Activated gamma-delta T cell treated with Interleukin-2 at 50 U/mL for 16 hours (primary cell): ENCODE results near the gene PPP1R3F.
A peak's percentile ranks its signal among the peaks of the same experiment; 100 is the strongest.
"Not testable (repeated sequence)": the region's sequence is repeated elsewhere in the genome, so short reads cannot be mapped to it uniquely, and the experiment has no call there.

Experiments
- DNase-seq: peaks from one replicate; pipeline ENCODE4 v3.0.0-alpha.2; 2020

Gene PPP1R3F

DNA sequence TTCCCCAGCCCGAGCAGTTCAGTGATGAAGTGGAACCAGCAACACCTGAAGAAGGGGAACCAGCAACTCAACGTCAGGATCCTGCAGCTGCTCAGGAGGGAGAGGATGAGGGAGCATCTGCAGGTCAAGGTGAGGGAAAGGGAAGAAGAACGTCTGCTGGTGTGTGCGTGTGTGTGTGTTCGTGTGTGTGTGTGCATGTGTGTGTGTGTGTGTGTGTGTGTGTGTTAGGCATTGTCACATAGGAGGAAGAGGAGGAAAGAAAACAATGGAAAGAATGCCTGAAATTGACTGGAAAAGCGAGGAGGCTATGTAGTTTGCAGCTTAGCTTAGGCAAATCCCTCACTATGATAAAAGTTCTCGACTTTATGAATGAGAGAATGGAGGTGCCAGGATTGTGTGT, 54.1 kb downstream of the PPP1R3F start:
- DNase-seq: not testable (repeated sequence)

DNA sequence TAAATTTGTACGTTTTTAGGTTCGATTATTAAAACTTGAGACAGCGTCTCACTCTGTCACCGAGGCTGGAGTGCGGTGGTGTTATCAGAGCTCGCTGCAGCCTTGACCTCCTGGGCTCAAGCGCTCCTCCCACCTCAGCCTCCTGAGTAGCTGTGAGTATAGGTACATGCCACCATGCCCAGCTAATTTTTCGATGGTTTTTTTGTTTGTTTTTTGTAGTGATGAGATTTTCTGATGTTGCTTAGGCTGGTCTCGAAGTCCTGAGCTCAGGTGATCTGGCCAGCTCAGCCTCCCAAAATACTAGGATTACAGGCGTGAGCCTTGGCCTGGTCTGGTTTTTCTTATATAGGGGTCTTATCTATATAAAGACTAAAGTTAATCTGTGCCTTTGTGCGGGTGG, 60.8 kb downstream of the PPP1R3F start:
- not testable (repeated sequence) for DNase-seq

DNA sequence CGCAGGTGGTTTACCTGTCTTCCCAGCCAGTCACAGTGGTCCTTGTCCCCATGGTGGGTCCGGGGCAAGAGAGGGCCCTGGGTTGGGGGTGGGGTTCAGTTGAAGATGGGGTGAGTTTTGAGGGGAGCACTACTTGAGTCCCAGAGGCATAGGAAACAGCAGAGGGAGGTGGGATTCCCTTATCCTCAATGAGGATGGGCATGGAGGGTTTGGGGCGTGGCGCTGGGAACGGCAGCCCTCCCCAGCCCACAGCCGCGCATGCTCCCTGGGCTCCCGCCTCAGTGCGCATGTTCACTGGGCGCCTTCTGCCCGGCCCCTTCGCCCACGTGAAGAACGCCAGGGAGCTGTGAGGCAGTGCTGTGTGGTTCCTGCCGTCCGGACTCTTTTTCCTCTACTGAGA, 61.7 kb downstream of the PPP1R3F start, which contains the start of gene GAGE13:
GAGE13 (plus strand) TSS at position 301 of the 400 bp plus-strand sequence. CDS start 1,156 bp downstream, outside the sequence.
- DNase-seq: not testable (repeated sequence)

DNA sequence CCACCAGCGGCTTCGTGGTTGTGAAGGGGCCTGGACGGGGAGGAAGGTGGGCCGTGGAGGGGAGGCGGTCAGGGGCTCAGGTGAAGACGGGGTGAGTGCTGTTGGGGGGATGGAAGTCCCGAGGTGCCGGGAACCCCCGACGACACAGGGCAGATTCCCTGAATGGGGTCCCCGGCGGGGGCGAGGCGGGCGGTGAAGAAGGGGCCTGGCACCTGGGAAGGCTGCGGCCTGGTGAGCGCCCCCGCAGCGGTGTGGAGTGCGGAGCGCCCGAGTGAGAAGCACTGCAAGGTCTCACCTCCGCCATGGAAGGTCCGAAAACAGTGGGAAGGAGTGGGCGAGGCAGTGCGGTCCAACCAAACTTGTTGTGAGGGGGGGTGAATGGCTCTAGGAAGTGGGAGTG, 62.2 kb downstream of the PPP1R3F start:
- peak; percentile 41 for DNase-seq
